ENCODE data around the gene ELP6. TPM values are rescaled to one million over a fixed set of nuclear protein-coding genes. Genes with fewer than 3 reads are reported as not detected.

ELP6 gene
- total RNA-seq, 1 donor from 2014 or later = 63.8 TPM

DNA sequence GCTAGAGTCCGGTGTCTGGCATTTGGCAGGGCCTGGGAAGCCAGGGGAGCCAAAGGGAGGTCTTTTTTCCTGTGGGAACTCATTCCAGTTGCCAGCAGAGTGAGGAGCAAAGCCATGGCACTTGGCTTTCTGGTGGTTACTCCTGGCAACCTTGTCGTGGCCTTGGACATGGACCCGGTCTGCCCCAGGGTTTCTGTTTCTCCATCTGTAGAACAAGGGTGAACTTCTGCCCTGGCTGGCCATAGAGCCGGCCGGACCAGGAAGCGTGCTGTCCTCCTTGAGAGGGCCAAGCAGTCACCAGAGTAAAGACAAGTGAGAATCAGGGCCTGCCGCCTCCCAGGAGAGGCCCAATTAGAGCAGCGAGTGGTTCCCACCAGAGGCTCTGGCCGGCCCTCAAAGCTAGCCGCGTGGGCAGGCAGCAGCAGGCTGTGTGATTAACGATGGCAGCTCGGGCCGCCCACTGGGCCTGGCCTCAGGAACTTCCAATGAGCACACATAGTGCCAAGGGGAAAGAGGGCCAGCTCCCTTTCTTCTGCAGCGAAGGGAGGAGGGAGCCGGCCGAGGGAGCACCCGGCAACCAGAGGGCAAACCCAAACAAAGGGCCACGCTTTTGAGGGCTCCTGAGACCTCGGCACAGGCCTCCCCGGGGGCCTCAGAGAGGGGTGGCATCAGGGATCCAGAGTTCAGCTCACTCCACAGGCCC, 29.1 kb upstream of the ELP6 start:
- TF ChIP-seq, protein P1, sequence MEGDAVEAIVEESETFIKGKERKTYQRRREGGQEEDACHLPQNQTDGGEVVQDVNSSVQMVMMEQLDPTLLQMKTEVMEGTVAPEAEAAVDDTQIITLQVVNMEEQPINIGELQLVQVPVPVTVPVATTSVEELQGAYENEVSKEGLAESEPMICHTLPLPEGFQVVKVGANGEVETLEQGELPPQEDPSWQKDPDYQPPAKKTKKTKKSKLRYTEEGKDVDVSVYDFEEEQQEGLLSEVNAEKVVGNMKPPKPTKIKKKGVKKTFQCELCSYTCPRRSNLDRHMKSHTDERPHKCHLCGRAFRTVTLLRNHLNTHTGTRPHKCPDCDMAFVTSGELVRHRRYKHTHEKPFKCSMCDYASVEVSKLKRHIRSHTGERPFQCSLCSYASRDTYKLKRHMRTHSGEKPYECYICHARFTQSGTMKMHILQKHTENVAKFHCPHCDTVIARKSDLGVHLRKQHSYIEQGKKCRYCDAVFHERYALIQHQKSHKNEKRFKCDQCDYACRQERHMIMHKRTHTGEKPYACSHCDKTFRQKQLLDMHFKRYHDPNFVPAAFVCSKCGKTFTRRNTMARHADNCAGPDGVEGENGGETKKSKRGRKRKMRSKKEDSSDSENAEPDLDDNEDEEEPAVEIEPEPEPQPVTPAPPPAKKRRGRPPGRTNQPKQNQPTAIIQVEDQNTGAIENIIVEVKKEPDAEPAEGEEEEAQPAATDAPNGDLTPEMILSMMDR (IDR thresholded peaks at IDR 0.05; ENCODE audit: unreplicated experiment) = no peak
- peak overlapping the region; percentile 78 for H3K27ac Mint-ChIP-seq
- H3K4me3 Mint-ChIP-seq (ENCODE audit: low read depth) = no peak overlapping the region
- H3K36me3 Mint-ChIP-seq (ENCODE audit: insufficient read depth) = no peaks in the 10 kb centered on the region
- H3K4me1 Mint-ChIP-seq (ENCODE audit: low read depth) = peaks cover 1% of the 10 kb centered on the region
- H3K27me3 Mint-ChIP-seq = peaks cover 7% of the 10 kb centered on the region
- DNase-seq (ENCODE audit: low spot score, unreplicated experiment) = no peak
- no peaks in the 10 kb centered on the region for H3K9me3 Mint-ChIP-seq (ENCODE audit: low read depth)

DNA sequence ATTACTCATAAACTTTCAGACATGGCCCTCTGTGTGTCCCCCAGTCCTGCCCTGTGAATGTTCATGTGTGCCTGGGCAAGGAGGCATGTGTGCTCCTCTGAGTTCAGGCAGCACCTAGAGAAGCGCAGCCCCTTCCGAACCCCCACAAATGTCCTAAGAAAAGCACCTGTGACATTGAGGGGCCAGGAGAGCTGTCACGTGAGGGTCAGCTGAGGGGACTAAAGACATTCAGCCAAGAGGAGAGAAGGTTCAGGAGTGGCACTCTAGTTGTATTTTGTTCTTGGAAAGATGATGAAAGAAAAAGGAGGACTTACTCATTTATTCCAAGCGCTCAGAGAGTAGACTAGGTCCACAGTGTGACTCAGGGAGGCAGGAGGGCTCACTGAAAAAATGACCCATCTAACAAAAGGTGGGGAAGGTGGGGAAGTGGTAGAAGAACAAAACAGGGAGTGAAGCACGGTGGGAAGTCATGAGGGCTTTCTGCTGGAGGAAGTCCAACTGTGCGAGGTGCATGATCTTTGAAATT, 28.1 kb upstream of the ELP6 start:
- H3K27me3 Mint-ChIP-seq = peaks cover 7% of the 10 kb centered on the region
- TF ChIP-seq, protein P1 (IDR thresholded peaks at IDR 0.05; ENCODE audit: unreplicated experiment) = no peak
- H3K9me3 Mint-ChIP-seq (ENCODE audit: low read depth) = no peaks in the 10 kb centered on the region
- H3K36me3 Mint-ChIP-seq (ENCODE audit: insufficient read depth) = no peaks in the 10 kb centered on the region
- H3K4me3 Mint-ChIP-seq (ENCODE audit: low read depth) = no peak overlapping the region
- H3K4me1 Mint-ChIP-seq (ENCODE audit: low read depth) = peaks cover 1% of the 10 kb centered on the region
- H3K27ac Mint-ChIP-seq = no peak overlapping the region
- no peak for DNase-seq (ENCODE audit: low spot score, unreplicated experiment)

DNA sequence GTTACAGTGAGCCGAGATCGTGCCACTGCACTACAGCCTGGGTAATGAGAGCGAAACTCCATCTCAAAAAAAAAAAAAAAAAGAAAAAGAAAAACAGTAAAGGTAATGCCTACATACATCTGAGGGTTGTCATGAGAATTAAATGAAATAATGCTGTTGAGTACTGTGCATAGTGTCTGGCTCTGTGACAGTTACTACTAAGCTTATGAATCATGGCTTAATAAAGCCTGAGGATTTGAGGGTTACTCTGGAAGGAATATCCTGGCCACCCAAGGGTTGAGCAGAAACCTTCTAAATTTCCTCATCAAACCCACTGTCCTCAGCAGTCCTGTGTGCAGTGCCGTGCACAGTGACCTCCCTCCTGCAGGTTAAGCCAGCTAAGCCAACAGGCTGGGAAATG, 26.8 kb upstream of the ELP6 start:
- no peak for DNase-seq (ENCODE audit: low spot score, unreplicated experiment)
- no peak overlapping the region for H3K4me3 Mint-ChIP-seq (ENCODE audit: low read depth)
- no peaks in the 10 kb centered on the region for H3K9me3 Mint-ChIP-seq (ENCODE audit: low read depth)
- H3K27ac Mint-ChIP-seq = no peak overlapping the region
- H3K27me3 Mint-ChIP-seq = peaks cover 7% of the 10 kb centered on the region
- peaks cover 1% of the 10 kb centered on the region for H3K4me1 Mint-ChIP-seq (ENCODE audit: low read depth)
- TF ChIP-seq, protein P1 (IDR thresholded peaks at IDR 0.05; ENCODE audit: unreplicated experiment) = no peak
- H3K36me3 Mint-ChIP-seq (ENCODE audit: insufficient read depth) = no peaks in the 10 kb centered on the region

DNA sequence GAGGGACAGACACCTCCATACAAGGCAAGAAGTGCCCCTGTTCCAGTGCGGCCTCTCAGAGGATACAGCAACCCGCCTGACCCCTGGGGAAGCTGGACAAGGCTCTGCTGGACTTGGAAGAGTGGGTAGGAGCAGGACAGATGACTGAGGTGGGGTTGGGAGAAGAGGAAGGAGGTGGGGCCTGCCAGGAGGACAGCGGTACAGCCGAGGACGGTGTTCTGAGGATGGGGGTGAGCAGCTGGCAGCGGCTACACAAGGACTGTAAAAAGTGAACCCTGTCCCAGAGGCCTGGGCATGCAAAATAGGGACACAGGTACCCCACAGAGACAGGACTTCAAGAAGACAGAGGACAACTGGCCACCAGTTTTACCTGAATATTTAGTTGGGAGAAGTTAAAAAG, 23.5 kb upstream of the ELP6 start:
- no peak overlapping the region for H3K27ac Mint-ChIP-seq

DNA sequence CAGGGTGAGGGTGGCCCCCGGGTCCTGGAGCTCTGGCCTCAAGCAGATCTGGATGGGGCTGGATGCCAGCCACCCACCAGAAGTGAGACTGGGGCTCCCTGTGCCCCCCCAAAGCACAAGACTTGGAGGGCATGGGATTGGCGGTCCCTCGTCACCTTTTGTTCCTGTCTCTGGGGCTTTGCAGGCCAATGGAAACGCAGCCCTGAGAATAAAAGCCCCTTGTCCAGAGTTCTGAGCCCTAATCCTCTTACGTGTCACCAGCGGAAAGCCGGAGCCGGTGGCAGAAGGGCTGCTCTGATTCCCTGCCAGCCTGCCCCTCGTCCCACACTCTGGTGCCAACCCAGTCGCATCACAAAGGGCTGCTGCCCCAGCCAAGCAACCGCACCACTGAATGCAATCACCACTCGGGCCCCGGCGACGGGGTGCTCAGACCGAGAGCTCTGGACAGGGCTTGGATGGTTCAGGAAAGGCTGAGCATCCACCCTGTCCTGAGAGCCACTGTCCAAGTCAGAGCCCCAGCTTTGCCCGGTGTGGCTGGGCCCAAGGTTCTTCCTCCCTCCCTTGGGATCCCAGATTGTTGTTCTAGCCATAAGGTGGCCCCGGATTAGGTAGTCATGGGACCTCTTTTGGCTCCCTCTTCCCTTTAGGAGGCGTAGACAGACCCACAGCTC, 22.8 kb upstream of the ELP6 start:
- no peaks in the 10 kb centered on the region for H3K36me3 Mint-ChIP-seq (ENCODE audit: insufficient read depth)
- peaks cover 2% of the 10 kb centered on the region for H3K27me3 Mint-ChIP-seq
- H3K9me3 Mint-ChIP-seq (ENCODE audit: low read depth) = peaks cover 5% of the 10 kb centered on the region
- DNase-seq (ENCODE audit: low spot score, unreplicated experiment) = no peak
- H3K27ac Mint-ChIP-seq = no peak overlapping the region
- H3K4me3 Mint-ChIP-seq (ENCODE audit: low read depth) = no peak overlapping the region
- H3K4me1 Mint-ChIP-seq (ENCODE audit: low read depth) = peaks cover 2% of the 10 kb centered on the region
- TF ChIP-seq, protein P1 (IDR thresholded peaks at IDR 0.05; ENCODE audit: unreplicated experiment) = no peak

More for the DNA sequence above, 23.5 kb upstream of the ELP6 start:
- Mint-ChIP-seq H3K36me3 (ENCODE audit: insufficient read depth) (no peaks in the 10 kb centered on the region), H3K9me3 (ENCODE audit: low read depth) (peaks cover 5% of the 10 kb centered on the region), H3K4me1 (ENCODE audit: low read depth) (peaks cover 3% of the 10 kb centered on the region), H3K4me3 (ENCODE audit: low read depth) (no peak overlapping the region), H3K27me3 (peaks cover 7% of the 10 kb centered on the region)
- TF ChIP-seq, protein P1 (IDR thresholded peaks at IDR 0.05; ENCODE audit: unreplicated experiment) = no peak
- DNase-seq (ENCODE audit: low spot score, unreplicated experiment) = no peak
